Caco-2 (cell line): ENCODE measurements around the gene PML. TPM values are rescaled to one million over a fixed set of nuclear protein-coding genes. Genes with fewer than 3 reads are reported as not detected.

Experiments
- BruUV-seq: library from RNA; stranded (reverse); fragments of 400-500 nt; replicated peaks from 2 replicates; lab custom pipeline; 2021; lab: Mats Ljungman, UMichigan
- CTCF ChIA-PET: fragments of 300-600 bp; sonication (Branson Sonifier 250); formaldehyde crosslinking; loops from one replicate; lab custom pipeline; 2022; ENCODE audit warnings: antibody characterized with exemption; lab: Charles Lee
- POLR2A ChIA-PET: fragments of 300-600 bp; sonication (Branson Sonifier 250); formaldehyde crosslinking; loops from one replicate; lab custom pipeline; 2022; ENCODE audit warnings: antibody characterized with exemption; lab: Charles Lee
- DNase-seq, 2 experiments: peaks; one replicate each; pipeline versions ENCODE4 v3.0.0 to v3.0.0-alpha.2; 2020 to 2022
- H3K27me3 ChIP-seq: replicated peaks from 2 replicates; pipeline ENCODE4 v1.6.0; 2011; ENCODE audit warnings: low read length; ENCODE audit not compliant: control insufficient read depth, insufficient read depth
- H3K36me3 ChIP-seq: 2 replicates; pipeline ENCODE4 v1.5.1; 2011; ENCODE audit warnings: low read length; ENCODE audit not compliant: control insufficient read depth, insufficient read depth
- H3K4me1 ChIP-seq: fragments of 250-450 bp; sonication (Bioruptor Pico); 2 replicates; pipeline ENCODE4 v1.5.1; 2020; ENCODE audit warnings: mild to moderate bottlenecking
- H3K4me3 ChIP-seq: 2 replicates; pipeline ENCODE4 v1.5.1; 2011; ENCODE audit warnings: low read depth, mild to moderate bottlenecking, control low read depth, low read length
- H3K9me3 ChIP-seq: fragments of 250-450 bp; sonication (Bioruptor Pico); 2 replicates; pipeline ENCODE4 v1.5.1; 2020; ENCODE audit warnings: mild to moderate bottlenecking, moderate library complexity
- H3K27ac Mint-ChIP-seq: one replicate; pipeline ENCODE4 v1.8.0; 2022; ENCODE audit warnings: mixed read lengths; ENCODE audit not compliant: unreplicated experiment
- H3K27me3 Mint-ChIP-seq: one replicate; pipeline ENCODE4 v1.8.0; 2022; ENCODE audit warnings: mixed read lengths; ENCODE audit not compliant: insufficient read depth, unreplicated experiment
- H3K36me3 Mint-ChIP-seq: one replicate; pipeline ENCODE4 v1.8.0; 2022; ENCODE audit warnings: mild to moderate bottlenecking, mixed read lengths; ENCODE audit not compliant: insufficient read depth, unreplicated experiment
- H3K4me1 Mint-ChIP-seq: one replicate; pipeline ENCODE4 v1.8.0; 2022; ENCODE audit warnings: low read depth, mixed read lengths; ENCODE audit not compliant: unreplicated experiment
- H3K4me3 Mint-ChIP-seq: one replicate; pipeline ENCODE4 v1.8.0; 2022; ENCODE audit warnings: mild to moderate bottlenecking, moderate library complexity, mixed read lengths; ENCODE audit not compliant: unreplicated experiment
- H3K9me3 Mint-ChIP-seq: one replicate; pipeline ENCODE4 v1.8.0; 2022; ENCODE audit warnings: mixed read lengths; ENCODE audit not compliant: unreplicated experiment
- intact Hi-C: fragments of 100-400 bp; cut with micrococcal nuclease; formaldehyde crosslinking; loops from one replicate; pipeline ENCODE4 v1.10.0; 2022; ENCODE audit not compliant: unreplicated experiment
- total RNA-seq: library from RNA; stranded (reverse); gene quantifications from 2 replicates; pipeline ENCODE4 v1.2.3, GENCODE V29; 2022
- TF ChIP-seq, protein P1 (sequence below), 2 experiments: fragments of 200-600 bp in 1 of 2; IDR thresholded peaks; 1 replicate in 1 of 2; 2 replicates in 1 of 2; pipeline versions ENCODE4 v1.5.1 to v1.8.0; 2011 to 2022; ENCODE audit warnings: antibody characterized with exemption in 1 of 2, control low read depth in 1 of 2, inconsistent platforms in 1 of 2, low read depth in 1 of 2, low read length in 1 of 2, mild to moderate bottlenecking in 1 of 2, moderate library complexity in 1 of 2; ENCODE audit not compliant: insufficient read depth in 1 of 2, severe bottlenecking in 1 of 2, unreplicated experiment in 1 of 2

The PML gene
- total RNA-seq, 1 experiment from 2014 or later = 18.7 TPM

DNA sequence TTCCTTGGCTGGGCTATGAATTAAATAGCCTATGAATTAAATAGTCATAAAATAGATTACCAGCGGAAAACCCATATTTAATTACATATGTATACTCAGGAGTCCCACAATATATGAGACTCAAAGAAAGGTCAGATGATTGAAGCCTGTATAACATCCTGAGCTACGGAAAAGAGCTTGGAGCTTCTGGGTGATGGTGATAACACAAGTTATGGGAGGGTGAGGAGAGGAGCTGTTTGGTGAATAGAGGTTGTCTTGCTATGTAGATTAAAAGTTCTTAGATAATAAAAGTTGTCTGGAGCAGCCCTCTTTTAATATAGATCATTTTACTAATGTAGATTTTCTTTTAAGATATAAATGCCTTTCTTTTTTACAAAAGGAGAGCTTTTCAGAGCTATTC lies 1.8 kb downstream of the PML start:
- Histone ChIP-seq H3K36me3 (no peaks in the 10 kb centered on the region), H3K4me3 (no peak overlapping the region), H3K27me3 (no peaks in the 10 kb centered on the region), H3K9me3 (no peaks in the 10 kb centered on the region), H3K4me1 (peaks cover 2% of the 10 kb centered on the region; the same call in 1 of the 2 replicates)
- BruUV-seq = no TSS peak
- Mint-ChIP-seq H3K4me1 (peaks cover 18% of the 10 kb centered on the region), H3K27ac (no peak overlapping the region), H3K4me3 (no peak overlapping the region), H3K27me3 (no peaks in the 10 kb centered on the region), H3K9me3 (no peaks in the 10 kb centered on the region), H3K36me3 (peaks cover 14% of the 10 kb centered on the region)
- ChIA-PET POLR2A (no interaction called here), CTCF (interaction anchor here (0.5 kb wide), 1 partner anchor 14 kb away, joined by 5 read pairs; no protein-coding TSS in a partner anchor)
- DNase-seq = no peak
- TF ChIP-seq, protein P1, sequence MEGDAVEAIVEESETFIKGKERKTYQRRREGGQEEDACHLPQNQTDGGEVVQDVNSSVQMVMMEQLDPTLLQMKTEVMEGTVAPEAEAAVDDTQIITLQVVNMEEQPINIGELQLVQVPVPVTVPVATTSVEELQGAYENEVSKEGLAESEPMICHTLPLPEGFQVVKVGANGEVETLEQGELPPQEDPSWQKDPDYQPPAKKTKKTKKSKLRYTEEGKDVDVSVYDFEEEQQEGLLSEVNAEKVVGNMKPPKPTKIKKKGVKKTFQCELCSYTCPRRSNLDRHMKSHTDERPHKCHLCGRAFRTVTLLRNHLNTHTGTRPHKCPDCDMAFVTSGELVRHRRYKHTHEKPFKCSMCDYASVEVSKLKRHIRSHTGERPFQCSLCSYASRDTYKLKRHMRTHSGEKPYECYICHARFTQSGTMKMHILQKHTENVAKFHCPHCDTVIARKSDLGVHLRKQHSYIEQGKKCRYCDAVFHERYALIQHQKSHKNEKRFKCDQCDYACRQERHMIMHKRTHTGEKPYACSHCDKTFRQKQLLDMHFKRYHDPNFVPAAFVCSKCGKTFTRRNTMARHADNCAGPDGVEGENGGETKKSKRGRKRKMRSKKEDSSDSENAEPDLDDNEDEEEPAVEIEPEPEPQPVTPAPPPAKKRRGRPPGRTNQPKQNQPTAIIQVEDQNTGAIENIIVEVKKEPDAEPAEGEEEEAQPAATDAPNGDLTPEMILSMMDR (IDR thresholded peaks at IDR 0.05; ENCODE audit: insufficient read depth in 1 of 2, low read depth in 1 of 2, low read length in 1 of 2, severe bottlenecking in 1 of 2, unreplicated experiment in 1 of 2) = no peak
- intact Hi-C loops = no loop called here

- CTCF ChIA-PET = interaction anchor here (0.5 kb wide), 1 partner anchor 14 kb away, joined by 5 read pairs; no protein-coding TSS in a partner anchor
Observed at GRCh38 chr15:73996939-73997338, 2.4 kb downstream of the PML start.

GRCh38 chr15:73997986-73998385 lies 3.5 kb downstream of the PML start:
- H3K27ac Mint-ChIP-seq = no peak overlapping the region
- H3K4me1 Mint-ChIP-seq = peaks cover 13% of the 10 kb centered on the region
- H3K4me3 Mint-ChIP-seq = no peak overlapping the region
- H3K4me3 ChIP-seq = no peak overlapping the region
- no TSS peak for BruUV-seq
- peaks cover under 1% of the 10 kb centered on the region for H3K9me3 Mint-ChIP-seq
- no peaks in the 10 kb centered on the region for H3K9me3 ChIP-seq
- H3K36me3 ChIP-seq = no peaks in the 10 kb centered on the region; the same call in 1 of the 2 replicates
- intact Hi-C loops = no loop called here
- H3K36me3 Mint-ChIP-seq = peaks cover 16% of the 10 kb centered on the region
- no peaks in the 10 kb centered on the region for H3K27me3 ChIP-seq
- ChIA-PET POLR2A (no interaction called here), CTCF (no interaction called here)
- no peaks in the 10 kb centered on the region for H3K27me3 Mint-ChIP-seq
- TF ChIP-seq, protein P1 (IDR thresholded peaks at IDR 0.05; ENCODE audit: insufficient read depth in 1 of 2, low read depth in 1 of 2, low read length in 1 of 2, severe bottlenecking in 1 of 2, unreplicated experiment in 1 of 2) = no peak
- no peak for DNase-seq
- H3K4me1 ChIP-seq = no peaks in the 10 kb centered on the region

More at GRCh38 chr15:73996939-73997338, 2.4 kb downstream of the PML start:
- Histone ChIP-seq H3K27me3 (no peaks in the 10 kb centered on the region), H3K4me3 (no peak overlapping the region), H3K36me3 (no peaks in the 10 kb centered on the region), H3K9me3 (no peaks in the 10 kb centered on the region), H3K4me1 (no peaks in the 10 kb centered on the region)
- no peak overlapping the region for H3K4me3 Mint-ChIP-seq
- intact Hi-C loops = no loop called here
- TF ChIP-seq, protein P1 (IDR thresholded peaks at IDR 0.05; ENCODE audit: insufficient read depth in 1 of 2, low read depth in 1 of 2, low read length in 1 of 2, severe bottlenecking in 1 of 2, unreplicated experiment in 1 of 2) = no peak
- H3K4me1 Mint-ChIP-seq = peaks cover 18% of the 10 kb centered on the region
- peaks cover 14% of the 10 kb centered on the region for H3K36me3 Mint-ChIP-seq
- no peaks in the 10 kb centered on the region for H3K27me3 Mint-ChIP-seq
- no peak overlapping the region for H3K27ac Mint-ChIP-seq
- POLR2A ChIA-PET = no interaction called here
- no peak for DNase-seq
- no TSS peak for BruUV-seq
- no peaks in the 10 kb centered on the region for H3K9me3 Mint-ChIP-seq
